ENCODE measurements around the gene ATP2B1.

ATP2B1 gene

DNA sequence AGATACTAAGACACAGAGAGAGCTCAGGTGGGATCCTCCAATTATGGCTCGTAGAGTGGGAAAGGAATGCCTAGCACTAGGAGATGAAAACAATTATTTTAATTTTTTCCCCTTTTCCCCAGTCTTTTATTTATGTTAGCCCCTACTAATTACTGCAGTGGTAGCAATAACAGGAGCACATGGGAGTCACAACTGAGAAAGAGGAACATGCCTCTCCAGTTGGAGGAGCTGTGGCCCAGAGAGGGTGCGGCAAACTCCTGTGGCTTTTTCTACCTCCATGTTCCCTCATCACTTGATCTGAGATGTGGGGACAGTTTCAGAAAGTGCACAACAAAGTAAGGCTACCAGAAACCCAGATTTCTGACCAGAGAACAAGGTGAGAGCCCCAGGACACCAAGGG lies 156.9 kb downstream of the ATP2B1 start:
- no peak overlapping the region for H3K27ac ChIP-seq
- no peak for TF ChIP-seq ZFX (IDR thresholded peaks at IDR 0.05; ENCODE audit: borderline replicate concordance)
- TF ChIP-seq, protein P1, sequence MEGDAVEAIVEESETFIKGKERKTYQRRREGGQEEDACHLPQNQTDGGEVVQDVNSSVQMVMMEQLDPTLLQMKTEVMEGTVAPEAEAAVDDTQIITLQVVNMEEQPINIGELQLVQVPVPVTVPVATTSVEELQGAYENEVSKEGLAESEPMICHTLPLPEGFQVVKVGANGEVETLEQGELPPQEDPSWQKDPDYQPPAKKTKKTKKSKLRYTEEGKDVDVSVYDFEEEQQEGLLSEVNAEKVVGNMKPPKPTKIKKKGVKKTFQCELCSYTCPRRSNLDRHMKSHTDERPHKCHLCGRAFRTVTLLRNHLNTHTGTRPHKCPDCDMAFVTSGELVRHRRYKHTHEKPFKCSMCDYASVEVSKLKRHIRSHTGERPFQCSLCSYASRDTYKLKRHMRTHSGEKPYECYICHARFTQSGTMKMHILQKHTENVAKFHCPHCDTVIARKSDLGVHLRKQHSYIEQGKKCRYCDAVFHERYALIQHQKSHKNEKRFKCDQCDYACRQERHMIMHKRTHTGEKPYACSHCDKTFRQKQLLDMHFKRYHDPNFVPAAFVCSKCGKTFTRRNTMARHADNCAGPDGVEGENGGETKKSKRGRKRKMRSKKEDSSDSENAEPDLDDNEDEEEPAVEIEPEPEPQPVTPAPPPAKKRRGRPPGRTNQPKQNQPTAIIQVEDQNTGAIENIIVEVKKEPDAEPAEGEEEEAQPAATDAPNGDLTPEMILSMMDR (IDR thresholded peaks at IDR 0.05), result no peak

GRCh38 chr12:89547101-89547500 lies 161.5 kb downstream of the ATP2B1 start:
- no peak for TF ChIP-seq ZFX (IDR thresholded peaks at IDR 0.05; ENCODE audit: borderline replicate concordance)
- TF ChIP-seq, protein P1 (IDR thresholded peaks at IDR 0.05), result no peak
- no peak overlapping the region for H3K27ac ChIP-seq

DNA sequence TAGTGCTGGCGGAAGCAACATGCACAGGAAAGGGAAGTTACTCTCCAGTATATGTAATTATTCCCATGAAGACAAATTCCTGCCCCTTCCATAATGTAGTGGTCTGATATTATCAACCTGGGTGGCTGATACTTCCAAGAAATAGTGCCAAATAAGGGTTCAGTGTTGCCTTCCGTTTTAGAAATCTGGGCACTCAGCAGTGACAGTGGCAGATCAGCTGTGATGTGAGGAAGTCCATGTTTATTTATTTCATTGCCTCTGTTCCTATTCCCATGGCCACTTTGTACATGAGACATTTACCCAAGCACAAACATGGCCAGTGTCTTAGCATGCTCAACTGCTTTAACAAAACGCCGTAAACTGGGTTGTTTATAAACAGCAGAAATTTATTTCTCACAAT lies 162.5 kb downstream of the ATP2B1 start:
- TF ChIP-seq, protein P1 (IDR thresholded peaks at IDR 0.05), result no peak
- no peak for TF ChIP-seq ZFX (IDR thresholded peaks at IDR 0.05; ENCODE audit: borderline replicate concordance)
- no peak overlapping the region for H3K27ac ChIP-seq

GRCh38 chr12:89544681-89545184 lies 163.9 kb downstream of the ATP2B1 start:
- no peak for TF ChIP-seq ZFX (IDR thresholded peaks at IDR 0.05; ENCODE audit: borderline replicate concordance)
- TF ChIP-seq, protein P1 (IDR thresholded peaks at IDR 0.05), result no peak
- no peak overlapping the region for H3K27ac ChIP-seq

- H3K27ac ChIP-seq, result no peak overlapping the region
- TF ChIP-seq ZFX (IDR thresholded peaks at IDR 0.05; ENCODE audit: borderline replicate concordance), result no peak
- TF ChIP-seq, protein P1 (IDR thresholded peaks at IDR 0.05), result no peak
Observed at GRCh38 chr12:89544022-89544421, 164.6 kb downstream of the ATP2B1 start.

GRCh38 chr12:89542912-89543592 lies 165.6 kb downstream of the ATP2B1 start:
- TF ChIP-seq ZFX (IDR thresholded peaks at IDR 0.05; ENCODE audit: borderline replicate concordance), result no peak
- TF ChIP-seq, protein P1 (IDR thresholded peaks at IDR 0.05), result peak; percentile 98
- H3K27ac ChIP-seq, result no peak overlapping the region

- TF ChIP-seq ZFX (IDR thresholded peaks at IDR 0.05; ENCODE audit: borderline replicate concordance), result no peak
- TF ChIP-seq, protein P1 (IDR thresholded peaks at IDR 0.05), result no peak
Observed at GRCh38 chr12:89542236-89542635, 166.4 kb downstream of the ATP2B1 start.

More at GRCh38 chr12:89542236-89542635, 166.4 kb downstream of the ATP2B1 start:
- H3K27ac ChIP-seq, result no peak overlapping the region
